KMS-11 (cell line): Measurements from ENCODE around the gene TNFSF4.

ENCODE experiments used
- H2AFZ ChIP-seq: fragments of 200-600 bp; sonication (generic); 2 replicates; pipeline ENCODE4 v1.6.1; 2016; ENCODE audit warnings: antibody characterized with exemption, mixed run types, low read depth
- H3K27ac ChIP-seq: fragments of 200-600 bp; sonication (generic); 2 replicates; pipeline ENCODE4 v1.6.1; 2016; ENCODE audit warnings: mild to moderate bottlenecking, mixed run types
- H3K27me3 ChIP-seq: fragments of 200-600 bp; sonication (generic); 2 replicates; pipeline ENCODE4 v1.6.1; 2017; ENCODE audit warnings: mild to moderate bottlenecking, low read depth, mixed run types, moderate library complexity; ENCODE audit not compliant: insufficient read depth
- H3K36me3 ChIP-seq: fragments of 200-600 bp; sonication (generic); 2 replicates; pipeline ENCODE4 v1.6.1; 2017; ENCODE audit warnings: mild to moderate bottlenecking, mixed run types; ENCODE audit not compliant: insufficient read depth
- H3K4me1 ChIP-seq: fragments of 200-600 bp; sonication (generic); 2 replicates; pipeline ENCODE4 v1.6.1; 2016; ENCODE audit warnings: mild to moderate bottlenecking, low read depth, mixed run types; ENCODE audit not compliant: poor library complexity, severe bottlenecking
- H3K4me2 ChIP-seq: fragments of 200-600 bp; sonication (generic); 2 replicates; pipeline ENCODE4 v1.7.0; 2016; ENCODE audit warnings: mild to moderate bottlenecking, mixed run types
- H3K4me3 ChIP-seq: fragments of 200-600 bp; sonication (generic); IDR thresholded peaks from 2 replicates; pipeline ENCODE4 v1.6.1; 2017; ENCODE audit warnings: low read depth, low read length, mixed read lengths; ENCODE audit not compliant: insufficient read depth
- H3K79me2 ChIP-seq: fragments of 200-600 bp; sonication (generic); 2 replicates; pipeline ENCODE4 v1.6.1; 2016; ENCODE audit warnings: low read depth, mixed run types; ENCODE audit not compliant: insufficient read depth
- H3K9ac ChIP-seq: fragments of 200-600 bp; sonication (generic); 2 replicates; pipeline ENCODE4 v1.6.1; 2016; ENCODE audit warnings: mild to moderate bottlenecking, mixed run types
- H4K20me1 ChIP-seq: fragments of 200-600 bp; sonication (generic); 2 replicates; pipeline ENCODE4 v1.6.1; 2016; ENCODE audit warnings: mild to moderate bottlenecking, mixed run types; ENCODE audit not compliant: insufficient read depth
- TF ChIP-seq, protein P1 (sequence below): fragments of 200-600 bp; sonication (generic); conservative IDR thresholded peaks from 2 replicates; pipeline ENCODE4 v1.6.1; 2017; ENCODE audit warnings: low read depth, mild to moderate bottlenecking, antibody characterized with exemption, low read length, moderate library complexity, mixed read lengths

The TNFSF4 gene

DNA sequence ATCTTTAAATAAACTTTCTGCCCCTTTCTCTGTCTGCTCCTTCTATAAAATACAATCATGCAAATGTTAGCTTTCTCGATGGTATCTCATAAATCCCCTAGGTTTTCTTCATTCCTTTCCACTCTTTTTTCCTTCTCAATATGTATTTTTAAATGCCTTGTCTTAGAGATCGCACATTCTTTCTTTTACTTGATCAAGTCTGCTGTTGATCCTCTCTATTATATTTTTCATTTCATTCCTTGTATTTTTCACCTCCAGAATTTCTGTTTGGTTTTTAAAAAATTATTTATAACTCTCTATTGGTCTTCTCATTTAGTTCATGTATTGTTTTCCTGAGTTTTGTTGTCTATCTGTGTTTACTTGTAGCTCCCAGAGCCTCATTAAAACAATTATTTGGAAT is 36.0 kb downstream of the TNFSF4 start:
- H3K27ac ChIP-seq: no peak overlapping the region
- H3K9ac ChIP-seq: no peak overlapping the region
- H3K4me1 ChIP-seq: no peaks in the 10 kb centered on the region
- TF ChIP-seq, protein P1, sequence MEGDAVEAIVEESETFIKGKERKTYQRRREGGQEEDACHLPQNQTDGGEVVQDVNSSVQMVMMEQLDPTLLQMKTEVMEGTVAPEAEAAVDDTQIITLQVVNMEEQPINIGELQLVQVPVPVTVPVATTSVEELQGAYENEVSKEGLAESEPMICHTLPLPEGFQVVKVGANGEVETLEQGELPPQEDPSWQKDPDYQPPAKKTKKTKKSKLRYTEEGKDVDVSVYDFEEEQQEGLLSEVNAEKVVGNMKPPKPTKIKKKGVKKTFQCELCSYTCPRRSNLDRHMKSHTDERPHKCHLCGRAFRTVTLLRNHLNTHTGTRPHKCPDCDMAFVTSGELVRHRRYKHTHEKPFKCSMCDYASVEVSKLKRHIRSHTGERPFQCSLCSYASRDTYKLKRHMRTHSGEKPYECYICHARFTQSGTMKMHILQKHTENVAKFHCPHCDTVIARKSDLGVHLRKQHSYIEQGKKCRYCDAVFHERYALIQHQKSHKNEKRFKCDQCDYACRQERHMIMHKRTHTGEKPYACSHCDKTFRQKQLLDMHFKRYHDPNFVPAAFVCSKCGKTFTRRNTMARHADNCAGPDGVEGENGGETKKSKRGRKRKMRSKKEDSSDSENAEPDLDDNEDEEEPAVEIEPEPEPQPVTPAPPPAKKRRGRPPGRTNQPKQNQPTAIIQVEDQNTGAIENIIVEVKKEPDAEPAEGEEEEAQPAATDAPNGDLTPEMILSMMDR: no peak
- no peak overlapping the region for H3K4me3 ChIP-seq
- no peak overlapping the region for H2AFZ ChIP-seq
- H3K36me3 ChIP-seq: no peaks in the 10 kb centered on the region
- H3K79me2 ChIP-seq: no peaks in the 10 kb centered on the region
- H3K4me2 ChIP-seq: no peak overlapping the region
- H3K27me3 ChIP-seq: no peaks in the 10 kb centered on the region
- H4K20me1 ChIP-seq: no peaks in the 10 kb centered on the region

DNA sequence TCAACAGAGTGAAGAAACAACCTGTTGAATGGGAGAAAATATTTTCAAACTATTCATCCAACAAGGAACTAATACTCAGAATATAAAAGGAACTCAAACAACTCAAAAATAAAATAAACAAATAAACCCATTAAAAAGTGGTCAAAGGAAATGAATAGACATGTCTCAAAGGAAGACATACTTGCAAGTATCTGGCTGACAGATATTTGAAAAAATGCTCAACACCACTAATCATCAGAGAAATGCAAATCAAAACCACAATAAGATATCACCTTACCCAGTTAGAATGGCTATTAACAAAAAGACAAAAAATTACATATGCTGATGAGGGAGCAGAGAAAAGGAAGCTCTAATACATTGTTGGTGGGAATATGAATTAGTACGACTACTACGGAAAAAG is 38.2 kb downstream of the TNFSF4 start:
- no peaks in the 10 kb centered on the region for H3K27me3 ChIP-seq
- no peaks in the 10 kb centered on the region for H4K20me1 ChIP-seq
- no peak overlapping the region for H3K4me3 ChIP-seq
- TF ChIP-seq, protein P1: no peak
- no peak overlapping the region for H3K27ac ChIP-seq
- H2AFZ ChIP-seq: no peak overlapping the region
- no peaks in the 10 kb centered on the region for H3K36me3 ChIP-seq
- no peak overlapping the region for H3K4me2 ChIP-seq
- no peak overlapping the region for H3K9ac ChIP-seq
- H3K79me2 ChIP-seq: no peaks in the 10 kb centered on the region
- no peaks in the 10 kb centered on the region for H3K4me1 ChIP-seq

DNA sequence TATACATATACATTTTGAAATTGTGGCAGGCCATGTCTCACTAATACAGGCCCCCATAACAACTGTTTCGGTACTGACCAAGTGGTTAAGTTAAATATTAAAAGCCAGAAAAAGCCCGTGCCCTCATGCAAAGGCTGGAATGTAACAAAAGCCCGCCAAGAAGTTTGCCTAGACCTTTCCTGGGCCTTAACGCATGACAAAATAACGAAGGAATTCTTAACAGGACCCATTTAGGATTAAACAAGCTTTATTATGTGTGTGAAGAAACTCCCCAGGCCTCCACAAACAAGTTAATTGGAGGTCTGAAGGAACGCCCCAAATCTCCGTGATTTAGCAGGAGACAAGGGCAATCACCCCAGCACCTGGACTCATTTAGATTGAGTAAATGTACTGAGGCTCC is 42.4 kb downstream of the TNFSF4 start:
- Histone ChIP-seq H3K27ac (no peak overlapping the region), H3K79me2 (no peaks in the 10 kb centered on the region), H2AFZ (no peak overlapping the region), H3K4me2 (no peak overlapping the region), H3K36me3 (no peaks in the 10 kb centered on the region), H3K4me3 (no peak overlapping the region), H3K4me1 (no peaks in the 10 kb centered on the region), H4K20me1 (no peaks in the 10 kb centered on the region), H3K9ac (no peak overlapping the region), H3K27me3 (no peaks in the 10 kb centered on the region)
- TF ChIP-seq, protein P1: no peak

DNA sequence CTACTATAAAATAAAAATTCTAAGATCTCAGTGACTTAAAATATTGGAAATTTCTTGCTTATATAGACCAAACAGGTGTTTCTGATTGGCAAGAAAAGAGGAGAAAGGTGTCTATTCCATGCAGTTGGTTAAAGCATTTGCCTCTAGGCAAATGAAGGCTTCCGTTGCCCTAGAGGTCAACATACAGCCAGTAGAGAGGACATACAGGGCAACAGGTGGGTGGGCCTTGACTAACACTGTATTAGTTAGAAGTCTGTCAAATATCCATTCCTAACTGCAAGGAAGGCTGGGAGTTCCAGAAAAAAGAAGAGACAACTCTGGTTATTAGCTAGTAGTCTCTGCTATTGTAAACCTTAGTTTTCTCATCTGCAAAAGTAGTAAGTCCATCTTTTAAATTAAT is 43.0 kb downstream of the TNFSF4 start:
- Histone ChIP-seq H3K79me2 (no peaks in the 10 kb centered on the region), H3K36me3 (no peaks in the 10 kb centered on the region), H3K4me2 (no peak overlapping the region)

More for the DNA sequence above, 43.0 kb downstream of the TNFSF4 start:
- no peak overlapping the region for H3K9ac ChIP-seq
- H3K27me3 ChIP-seq: no peaks in the 10 kb centered on the region
- H3K4me3 ChIP-seq: no peak overlapping the region
- H3K4me1 ChIP-seq: no peaks in the 10 kb centered on the region
- no peak overlapping the region for H2AFZ ChIP-seq
- H4K20me1 ChIP-seq: no peaks in the 10 kb centered on the region
- TF ChIP-seq, protein P1: no peak
- H3K27ac ChIP-seq: no peak overlapping the region
